HCT116 (cell line): ENCODE data around the gene GRIP2. TPM values are rescaled to one million over a fixed set of nuclear protein-coding genes. Genes with fewer than 3 reads are reported as not detected.
A peak's percentile ranks its signal among the peaks of the same experiment; 100 is the strongest.

Experiments used
- ATAC-seq: fragments of 200-7000 bp; cut with Tn5 transposase; 2 replicates; pipeline ENCODE4 v1.9.1; 2020; ENCODE audit warnings: mild to moderate bottlenecking, moderate library complexity
- BruUV-seq: library from RNA; stranded (reverse); fragments of 400-500 nt; replicated peaks from 2 replicates; lab custom pipeline; 2021; lab: Mats Ljungman, UMichigan
- CTCF ChIA-PET: fragments of 300-600 bp; sonication (Branson Sonifier 250); formaldehyde crosslinking; loops from one replicate; lab custom pipeline; 2021; ENCODE audit warnings: antibody characterized with exemption; lab: Charles Lee
- POLR2A ChIA-PET: fragments of 300-600, 350-600 bp; sonication (Branson Sonifier 250); formaldehyde crosslinking; loops from one replicate; lab custom pipeline; 2021; ENCODE audit warnings: antibody characterized with exemption; lab: Charles Lee
- RAD21 ChIA-PET, 2 experiments: fragments of 300-600 bp; sonication (Branson Sonifier 250); formaldehyde crosslinking; loops; one replicate each; lab custom pipeline; 2023; ENCODE audit warnings: low total read pairs in 2 of 2; ENCODE audit not compliant: uncharacterized antibody in 2 of 2, unreplicated experiment in 2 of 2, low non-redundant PET in 1 of 2; lab: Charles Lee
- DNase-seq: peaks from one replicate; pipeline ENCODE4 v3.0.0-alpha.2; 2010; ENCODE audit warnings: low read depth, low spot score
- H2AFZ ChIP-seq: fragments of 200-600 bp; shearing (Covaris generic), sonication (generic); 2 replicates; pipeline ENCODE4 v1.6.1; 2017; ENCODE audit warnings: low read depth, mixed run types, mixed read lengths, antibody characterized with exemption, low read length; ENCODE audit not compliant: poor library complexity, severe bottlenecking
- H3K27ac ChIP-seq: 2 replicates; pipeline ENCODE4 v1.5.1; 2012; ENCODE audit warnings: low read depth, low read length
- H3K27me3 ChIP-seq: fragments of 200-600 bp; sonication (generic); 2 replicates; pipeline ENCODE4 v1.6.1; 2016; ENCODE audit warnings: mixed run types, low read length, mixed read lengths; ENCODE audit not compliant: insufficient read depth
- H3K36me3 ChIP-seq, 2 experiments: fragments of 200-500 bp in 1 of 2; fragments of 200-600 bp in 1 of 2; sonication (Bioruptor generic) in 1 of 2; sonication (generic) in 1 of 2; 2 replicates each; pipeline versions ENCODE4 v1.5.1 to v1.6.1; 2014 to 2016; ENCODE audit warnings: low read length in 2 of 2, inconsistent platforms in 1 of 2, mixed read lengths in 1 of 2, mixed run types in 1 of 2; ENCODE audit not compliant: insufficient read depth in 2 of 2, control insufficient read depth in 1 of 2
- H3K4me1 ChIP-seq, 2 experiments: fragments of 200-600 bp in 1 of 2; sonication (generic) in 1 of 2; 2 replicates each; pipeline versions ENCODE4 v1.5.1 to v1.6.1; 2012 to 2017; ENCODE audit warnings: low read length in 2 of 2, inconsistent platforms in 1 of 2, mild to moderate bottlenecking in 1 of 2, mixed read lengths in 1 of 2, mixed run types in 1 of 2, moderate library complexity in 1 of 2; ENCODE audit not compliant: insufficient read depth in 2 of 2, control insufficient read depth in 1 of 2
- H3K4me2 ChIP-seq: fragments of 200-600 bp; sonication (generic); 2 replicates; pipeline ENCODE4 v1.6.1; 2017; ENCODE audit warnings: mixed run types, low read length, mixed read lengths
- H3K4me3 ChIP-seq, 2 experiments: fragments of 200-600 bp in 1 of 2; sonication (generic) in 1 of 2; replicated peaks in 1 of 2; 2 replicates each; pipeline ENCODE4 v1.5.1; 2011 to 2016; ENCODE audit warnings: low read length in 2 of 2, control low read depth in 1 of 2, low read depth in 1 of 2, mild to moderate bottlenecking in 1 of 2, mixed read lengths in 1 of 2, mixed run types in 1 of 2
- H3K79me2 ChIP-seq: fragments of 200-600 bp; sonication (generic); 2 replicates; pipeline ENCODE4 v1.6.1; 2017; ENCODE audit warnings: mild to moderate bottlenecking, mixed run types, low read length, moderate library complexity, mixed read lengths; ENCODE audit not compliant: insufficient read depth
- H3K9ac ChIP-seq: fragments of 200-600 bp; sonication (generic); 2 replicates; pipeline ENCODE4 v1.6.1; 2016; ENCODE audit warnings: low read length, mixed read lengths
- H3K9me2 ChIP-seq: fragments of 200-600 bp; sonication (generic), shearing (Covaris generic); 2 replicates; pipeline ENCODE4 v1.6.1; 2017; ENCODE audit warnings: mixed run types, mild to moderate bottlenecking, moderate library complexity; ENCODE audit not compliant: insufficient read depth
- H3K9me3 ChIP-seq, 2 experiments: fragments of 200-500 bp in 1 of 2; fragments of 200-600 bp in 1 of 2; sonication (Bioruptor generic) in 1 of 2; sonication (generic) in 1 of 2; 2 replicates each; pipeline ENCODE4 v1.6.1; 2014 to 2017; ENCODE audit warnings: low read length in 2 of 2, mixed read lengths in 2 of 2, inconsistent platforms in 1 of 2, low read depth in 1 of 2, mild to moderate bottlenecking in 1 of 2, mixed run types in 1 of 2, moderate library complexity in 1 of 2; ENCODE audit not compliant: control insufficient read depth in 1 of 2, insufficient read depth in 1 of 2
- H4K20me1 ChIP-seq: fragments of 200-600 bp; sonication (generic), shearing (Covaris generic); 2 replicates; pipeline ENCODE4 v1.6.1; 2017; ENCODE audit warnings: mixed run types, mild to moderate bottlenecking, moderate library complexity; ENCODE audit not compliant: insufficient read depth
- CBX3 ChIP-seq: IDR thresholded peaks from 2 replicates; pipeline ENCODE4 v1.6.1; 2012; ENCODE audit warnings: low read depth
- CEBPB ChIP-seq: IDR thresholded peaks from 2 replicates; pipeline ENCODE4 v1.6.1; 2012; ENCODE audit warnings: low read depth
- EGR1 ChIP-seq: IDR thresholded peaks from 2 replicates; pipeline ENCODE4 v1.6.1; 2012; ENCODE audit warnings: low read depth
- ELF1 ChIP-seq: IDR thresholded peaks from 2 replicates; pipeline ENCODE4 v1.6.1; 2012; ENCODE audit warnings: low read depth, borderline replicate concordance
- EZH2 ChIP-seq: fragments of 200-600 bp; sonication (generic); IDR thresholded peaks from 2 replicates; pipeline ENCODE4 v1.6.1; 2017; ENCODE audit warnings: antibody characterized with exemption, mixed run types
- EZH2phosphoT487 ChIP-seq: fragments of 200-600 bp; IDR thresholded peaks from 2 replicates; pipeline ENCODE4 v1.6.1; 2018; ENCODE audit warnings: antibody characterized with exemption, borderline replicate concordance
- FOSL1 ChIP-seq: IDR thresholded peaks from 2 replicates; pipeline ENCODE4 v1.6.1; 2012; ENCODE audit warnings: low read depth
- JUND ChIP-seq: IDR thresholded peaks from 2 replicates; pipeline ENCODE4 v1.6.1; 2012
- POLR2A ChIP-seq: IDR thresholded peaks from 2 replicates; pipeline ENCODE4 v1.7.0; 2011; ENCODE audit warnings: borderline replicate concordance; ENCODE audit not compliant: insufficient read depth, insufficient read length; ENCODE audit errors: extremely low read depth
- SRF ChIP-seq: IDR thresholded peaks from 2 replicates; pipeline ENCODE4 v1.6.1; 2012; ENCODE audit warnings: low read depth
- TCF7L2 ChIP-seq: IDR thresholded peaks from 2 replicates; pipeline ENCODE4 v1.7.0; 2011; ENCODE audit warnings: borderline replicate concordance, inconsistent platforms; ENCODE audit not compliant: insufficient read depth, insufficient read length; ENCODE audit errors: extremely low read depth
- YY1 ChIP-seq: IDR thresholded peaks from 2 replicates; pipeline ENCODE4 v1.6.1; 2011; ENCODE audit warnings: low read length, low read depth, moderate library complexity, mild to moderate bottlenecking; ENCODE audit not compliant: insufficient replicate concordance; ENCODE audit errors: extremely low read depth
- ZFX ChIP-seq: fragments of 450-650 bp; IDR thresholded peaks from 2 replicates; pipeline ENCODE4 v1.6.1; 2017
- intact Hi-C: fragments of 100-400 bp; cut with micrococcal nuclease; formaldehyde crosslinking; loops from 2 replicates; pipeline ENCODE4 v1.10.0; 2022
- total RNA-seq: library from RNA; stranded (reverse); gene quantifications from one replicate; pipeline ENCODE4 v1.2.1, GENCODE V29; 2021; ENCODE audit not compliant: unreplicated experiment
- TF ChIP-seq, protein P1 (sequence below), 3 experiments: fragments of 200-600 bp in 1 of 3; sonication (generic) in 1 of 3; IDR thresholded peaks in 2 of 3; conservative IDR thresholded peaks in 1 of 3; 2 replicates each; pipeline ENCODE4 v1.5.1; 2012 to 2017; ENCODE audit warnings: low read depth in 2 of 3, low read length in 2 of 3, antibody characterized with exemption in 1 of 3, borderline replicate concordance in 1 of 3, control low read depth in 1 of 3, mild to moderate bottlenecking in 1 of 3, mixed read lengths in 1 of 3, mixed run types in 1 of 3, moderate library complexity in 1 of 3; ENCODE audit not compliant: insufficient read depth in 1 of 3
- TF ChIP-seq, protein P2 (sequence below): IDR thresholded peaks from 2 replicates; pipeline ENCODE4 v1.6.1; 2011; ENCODE audit warnings: mild to moderate bottlenecking, low read length, moderate library complexity; ENCODE audit not compliant: insufficient replicate concordance; ENCODE audit errors: extremely low read depth
- TF ChIP-seq, protein P3 (sequence below): IDR thresholded peaks from 2 replicates; pipeline ENCODE4 v1.6.1; 2012; ENCODE audit warnings: low read depth
- TF ChIP-seq, protein P4 (sequence below): IDR thresholded peaks from 2 replicates; pipeline ENCODE4 v1.6.1; 2012

GRIP2 gene
- total RNA-seq, 1 experiment from 2014 or later, result 0.34 TPM

DNA sequence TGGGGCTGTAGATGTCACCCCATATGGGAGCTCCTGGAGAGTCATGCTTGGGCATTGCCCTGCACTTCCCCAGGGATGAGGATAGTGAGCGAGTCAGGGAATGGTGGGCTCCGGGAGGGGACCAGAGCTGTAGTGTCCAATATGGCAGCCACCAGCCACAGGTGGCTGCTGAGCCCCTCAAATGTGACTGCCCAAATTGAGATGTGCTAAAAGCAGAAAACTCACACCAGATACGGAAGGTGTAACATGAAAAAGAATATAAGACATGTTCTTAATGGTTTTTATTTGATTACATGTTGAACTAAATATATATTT lies 31.7 kb downstream of the GRIP2 start:
- no peaks in the 10 kb centered on the region for H3K9me3 ChIP-seq
- no TSS peak for BruUV-seq
- ChIA-PET RAD21 (no interaction called here), CTCF (interaction anchor here (1.0 to 2.0 kb wide), 2 partner anchors 38 to 41 kb away, joined by 3 to 8 read pairs; no protein-coding TSS in a partner anchor), POLR2A (no interaction called here)
- TF ChIP-seq CBX3, result no peak
- TF ChIP-seq ELF1, result no peak
- no peak for TF ChIP-seq TCF7L2
- TF ChIP-seq POLR2A, result no peak
- TF ChIP-seq EGR1, result no peak
- TF ChIP-seq, protein P1, sequence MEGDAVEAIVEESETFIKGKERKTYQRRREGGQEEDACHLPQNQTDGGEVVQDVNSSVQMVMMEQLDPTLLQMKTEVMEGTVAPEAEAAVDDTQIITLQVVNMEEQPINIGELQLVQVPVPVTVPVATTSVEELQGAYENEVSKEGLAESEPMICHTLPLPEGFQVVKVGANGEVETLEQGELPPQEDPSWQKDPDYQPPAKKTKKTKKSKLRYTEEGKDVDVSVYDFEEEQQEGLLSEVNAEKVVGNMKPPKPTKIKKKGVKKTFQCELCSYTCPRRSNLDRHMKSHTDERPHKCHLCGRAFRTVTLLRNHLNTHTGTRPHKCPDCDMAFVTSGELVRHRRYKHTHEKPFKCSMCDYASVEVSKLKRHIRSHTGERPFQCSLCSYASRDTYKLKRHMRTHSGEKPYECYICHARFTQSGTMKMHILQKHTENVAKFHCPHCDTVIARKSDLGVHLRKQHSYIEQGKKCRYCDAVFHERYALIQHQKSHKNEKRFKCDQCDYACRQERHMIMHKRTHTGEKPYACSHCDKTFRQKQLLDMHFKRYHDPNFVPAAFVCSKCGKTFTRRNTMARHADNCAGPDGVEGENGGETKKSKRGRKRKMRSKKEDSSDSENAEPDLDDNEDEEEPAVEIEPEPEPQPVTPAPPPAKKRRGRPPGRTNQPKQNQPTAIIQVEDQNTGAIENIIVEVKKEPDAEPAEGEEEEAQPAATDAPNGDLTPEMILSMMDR (IDR thresholded peaks at IDR 0.05 in 2 of 3, conservative IDR thresholded peaks at IDR 0.05 in 1 of 3; ENCODE audit: borderline replicate concordance in 1 of 3, insufficient read depth in 1 of 3, low read depth in 2 of 3, low read length in 2 of 3), result no peak
- no peak for TF ChIP-seq YY1
- TF ChIP-seq, protein P2, sequence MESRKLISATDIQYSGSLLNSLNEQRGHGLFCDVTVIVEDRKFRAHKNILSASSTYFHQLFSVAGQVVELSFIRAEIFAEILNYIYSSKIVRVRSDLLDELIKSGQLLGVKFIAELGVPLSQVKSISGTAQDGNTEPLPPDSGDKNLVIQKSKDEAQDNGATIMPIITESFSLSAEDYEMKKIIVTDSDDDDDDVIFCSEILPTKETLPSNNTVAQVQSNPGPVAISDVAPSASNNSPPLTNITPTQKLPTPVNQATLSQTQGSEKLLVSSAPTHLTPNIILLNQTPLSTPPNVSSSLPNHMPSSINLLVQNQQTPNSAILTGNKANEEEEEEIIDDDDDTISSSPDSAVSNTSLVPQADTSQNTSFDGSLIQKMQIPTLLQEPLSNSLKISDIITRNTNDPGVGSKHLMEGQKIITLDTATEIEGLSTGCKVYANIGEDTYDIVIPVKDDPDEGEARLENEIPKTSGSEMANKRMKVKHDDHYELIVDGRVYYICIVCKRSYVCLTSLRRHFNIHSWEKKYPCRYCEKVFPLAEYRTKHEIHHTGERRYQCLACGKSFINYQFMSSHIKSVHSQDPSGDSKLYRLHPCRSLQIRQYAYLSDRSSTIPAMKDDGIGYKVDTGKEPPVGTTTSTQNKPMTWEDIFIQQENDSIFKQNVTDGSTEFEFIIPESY, result no peak
- TF ChIP-seq, protein P3, sequence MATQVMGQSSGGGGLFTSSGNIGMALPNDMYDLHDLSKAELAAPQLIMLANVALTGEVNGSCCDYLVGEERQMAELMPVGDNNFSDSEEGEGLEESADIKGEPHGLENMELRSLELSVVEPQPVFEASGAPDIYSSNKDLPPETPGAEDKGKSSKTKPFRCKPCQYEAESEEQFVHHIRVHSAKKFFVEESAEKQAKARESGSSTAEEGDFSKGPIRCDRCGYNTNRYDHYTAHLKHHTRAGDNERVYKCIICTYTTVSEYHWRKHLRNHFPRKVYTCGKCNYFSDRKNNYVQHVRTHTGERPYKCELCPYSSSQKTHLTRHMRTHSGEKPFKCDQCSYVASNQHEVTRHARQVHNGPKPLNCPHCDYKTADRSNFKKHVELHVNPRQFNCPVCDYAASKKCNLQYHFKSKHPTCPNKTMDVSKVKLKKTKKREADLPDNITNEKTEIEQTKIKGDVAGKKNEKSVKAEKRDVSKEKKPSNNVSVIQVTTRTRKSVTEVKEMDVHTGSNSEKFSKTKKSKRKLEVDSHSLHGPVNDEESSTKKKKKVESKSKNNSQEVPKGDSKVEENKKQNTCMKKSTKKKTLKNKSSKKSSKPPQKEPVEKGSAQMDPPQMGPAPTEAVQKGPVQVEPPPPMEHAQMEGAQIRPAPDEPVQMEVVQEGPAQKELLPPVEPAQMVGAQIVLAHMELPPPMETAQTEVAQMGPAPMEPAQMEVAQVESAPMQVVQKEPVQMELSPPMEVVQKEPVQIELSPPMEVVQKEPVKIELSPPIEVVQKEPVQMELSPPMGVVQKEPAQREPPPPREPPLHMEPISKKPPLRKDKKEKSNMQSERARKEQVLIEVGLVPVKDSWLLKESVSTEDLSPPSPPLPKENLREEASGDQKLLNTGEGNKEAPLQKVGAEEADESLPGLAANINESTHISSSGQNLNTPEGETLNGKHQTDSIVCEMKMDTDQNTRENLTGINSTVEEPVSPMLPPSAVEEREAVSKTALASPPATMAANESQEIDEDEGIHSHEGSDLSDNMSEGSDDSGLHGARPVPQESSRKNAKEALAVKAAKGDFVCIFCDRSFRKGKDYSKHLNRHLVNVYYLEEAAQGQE, result no peak
- no peak for TF ChIP-seq SRF
- no peak for TF ChIP-seq JUND
- TF ChIP-seq, protein P4, sequence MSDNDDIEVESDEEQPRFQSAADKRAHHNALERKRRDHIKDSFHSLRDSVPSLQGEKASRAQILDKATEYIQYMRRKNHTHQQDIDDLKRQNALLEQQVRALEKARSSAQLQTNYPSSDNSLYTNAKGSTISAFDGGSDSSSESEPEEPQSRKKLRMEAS, result no peak
- TF ChIP-seq EZH2phosphoT487, result no peak
- TF ChIP-seq EZH2, result no peak
- no peak for TF ChIP-seq FOSL1
- no peak for TF ChIP-seq ZFX
- TF ChIP-seq CEBPB, result no peak
- no peak overlapping the region for H3K27ac ChIP-seq
- intact Hi-C loops, result loop anchor here (2.0 to 5.0 kb wide), 2 partner anchors 142 to 274 kb away; partner anchors contain the start of gene CCDC174
- H3K4me2 ChIP-seq, result peak overlapping the region; percentile 30; the same call in 1 of the 2 replicates
- no peaks in the 10 kb centered on the region for H4K20me1 ChIP-seq
- H3K27me3 ChIP-seq, result no peaks in the 10 kb centered on the region
- H3K79me2 ChIP-seq, result no peaks in the 10 kb centered on the region
- ATAC-seq (no peak), DNase-seq (no peak)
- no peak overlapping the region for H2AFZ ChIP-seq
- H3K36me3 ChIP-seq, result no peaks in the 10 kb centered on the region
- peaks cover 0 to 4% of the 10 kb centered on the region in 2 experiments; a peak in 1 of 4 replicates for H3K4me1 ChIP-seq
- no peaks in the 10 kb centered on the region for H3K9me2 ChIP-seq
- H3K4me3 ChIP-seq, result no peak overlapping the region
- H3K9ac ChIP-seq, result no peak overlapping the region
